ENCODE data around the gene IFNB1. TPM values are rescaled to one million over a fixed set of nuclear protein-coding genes. Genes with fewer than 3 reads are reported as not detected.

Gene IFNB1
- total RNA-seq, 4 donors from 2014 or later: not detected

GRCh38 chr9:21028466-21028865 is 49.3 kb downstream of the IFNB1 start:
- H3K9me3 ChIP-seq: no peaks in the 10 kb centered on the region
- 35 to 54% methylated on average over 3 of the region's 3 CpGs for WGBS, 2 donors
- no peak for TF ChIP-seq CTCF (IDR thresholded peaks at IDR 0.05)
- TF ChIP-seq POLR2A (IDR thresholded peaks at IDR 0.05): no peak
- peaks cover 7 to 28% (median 7%) of the 10 kb centered on the region in 3 donors for H3K4me1 ChIP-seq
- H3K27me3 ChIP-seq: no peaks in the 10 kb centered on the region
- H3K27ac ChIP-seq: peak overlapping the region in 1 of 4 donors; percentile 23
- intact Hi-C loops (cut with DNase I): no loop called here
- no peak for DNase-seq
- H3K36me3 ChIP-seq: no peaks in the 10 kb centered on the region
- H3K4me3 ChIP-seq: no peak overlapping the region

DNA sequence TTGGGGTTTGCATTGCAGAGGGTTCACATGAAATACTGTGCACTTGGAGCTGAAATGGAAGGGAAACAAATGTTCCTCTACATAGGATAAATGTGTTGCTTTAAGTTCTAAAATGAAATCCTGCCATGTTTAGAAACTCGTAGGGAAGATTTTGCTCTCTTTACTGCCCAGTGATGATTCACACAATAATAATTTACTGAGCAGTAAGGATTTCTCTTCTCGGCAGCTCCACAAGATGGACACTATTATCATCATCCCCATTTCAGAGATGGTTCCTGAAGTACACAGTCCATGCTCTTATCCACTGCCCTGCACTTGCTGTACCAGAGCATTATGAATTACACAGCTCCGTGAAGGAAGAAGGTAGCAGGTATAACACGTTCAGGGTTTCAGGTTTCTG is 50.4 kb downstream of the IFNB1 start:
- no peaks in the 10 kb centered on the region for H3K36me3 ChIP-seq
- DNase-seq: no peak
- no peak for TF ChIP-seq CTCF (IDR thresholded peaks at IDR 0.05)
- no peak for TF ChIP-seq POLR2A (IDR thresholded peaks at IDR 0.05)
- intact Hi-C loops (cut with DNase I): no loop called here
- H3K4me1 ChIP-seq: peaks cover 7 to 28% (median 7%) of the 10 kb centered on the region in 3 donors
- no peaks in the 10 kb centered on the region for H3K9me3 ChIP-seq
- no peak overlapping the region for H3K27ac ChIP-seq
- 59 to 70% methylated on average over 4 of the region's 4 CpGs for WGBS, 2 donors
- no peak overlapping the region for H3K4me3 ChIP-seq
- H3K27me3 ChIP-seq: no peaks in the 10 kb centered on the region

Small RNAs within 50 kb of the gene (small RNA-seq; reads per million reads assigned to genes)
- 0 reads per million in 4 donors for gene IFNWP4

Other genes with a start within 250 kb of the IFNB1 start
- gene HACD4, start 46.3 kb downstream of the IFNB1 start, total RNA-seq: 1 to 10 TPM in 3 of 4 donors, under 1 TPM in 1; 0.97 to 3.8 (median 2.5) TPM
- not detected for gene IFNW1, start 63.9 kb upstream of the IFNB1 start, total RNA-seq
- not detected for gene IFNA21, start 88.7 kb upstream of the IFNB1 start, total RNA-seq
- not detected for gene IFNA4, start 109.6 kb upstream of the IFNB1 start, total RNA-seq
- gene IFNA7, start 124.3 kb upstream of the IFNB1 start, total RNA-seq: not detected
- not detected for gene IFNA10, start 129.2 kb upstream of the IFNB1 start, total RNA-seq
- gene IFNA16, start 139.4 kb upstream of the IFNB1 start, total RNA-seq: not detected
- not detected for gene IFNA17, start 150.3 kb upstream of the IFNB1 start, total RNA-seq
- not detected for gene IFNA14, start 162.1 kb upstream of the IFNB1 start, total RNA-seq
- not detected for gene IFNA5, start 227.4 kb upstream of the IFNB1 start, total RNA-seq

Measured in esophagus squamous epithelium (tissue), 5 donors.